ENCODE data around the gene SNED1. TPM values are rescaled to one million over a fixed set of nuclear protein-coding genes. Genes with fewer than 3 reads are reported as not detected.
A peak's percentile ranks its signal among the peaks of the same experiment; 100 is the strongest.

SNED1 gene
- polyA plus RNA-seq, 2 of the 4 experiments (the other 2 are of a cell fraction) = 0.15 to 0.21 TPM

- no peak overlapping the region for H3K27ac ChIP-seq
- DNase-seq (ENCODE audit: low read depth in 1 of 2, low spot score in 1 of 2) = no peak
- peaks cover 12% of the 10 kb centered on the region; the same call in 1 of the 3 replicates for H3K4me1 ChIP-seq
- no peak overlapping the region for H3K4me3 ChIP-seq
- no peak for FAIRE-seq
- TF ChIP-seq CTCF (IDR thresholded peaks at IDR 0.05) = no peak
- TF ChIP-seq NFE2L2 (conservative IDR thresholded peaks at IDR 0.05; ENCODE audit: low read length) = 0 out of 2 replicates have a peak, but pooled peaks have one; percentile 18
- TF ChIP-seq MAFK (IDR thresholded peaks at IDR 0.05; ENCODE audit: partially characterized antibody) = peak; percentile 21
- CTCF ChIA-PET = interaction anchor here (1.4 kb wide), 2 partner anchors 8 to 10 kb away, joined by 4 read pairs; no protein-coding TSS in a partner anchor
- no peak overlapping the region for H3K4me2 ChIP-seq
- no peaks in the 10 kb centered on the region for H3K9me3 ChIP-seq
- WGBS (ENCODE audit: missing lambda C conversion rate) = 17% methylated on average over 4 of the region's 4 CpGs
- ATAC-seq = no peak
- POLR2A ChIA-PET = no interaction called here
These were observed 17.1 kb upstream of the SNED1 start for GRCh38 chr2:240981280-240981679.

GRCh38 chr2:240981871-240982800 is 16.3 kb upstream of the SNED1 start:
- H3K4me3 ChIP-seq = no peak overlapping the region
- 76% methylated on average over 25 of the region's 25 CpGs for WGBS (ENCODE audit: missing lambda C conversion rate)
- DNase-seq (ENCODE audit: low read depth in 1 of 2, low spot score in 1 of 2) = no peak
- no peak overlapping the region for H3K27ac ChIP-seq
- H3K9me3 ChIP-seq = no peaks in the 10 kb centered on the region
- TF ChIP-seq JUN (IDR thresholded peaks at IDR 0.05) (no peak), BCL3 (IDR thresholded peaks at IDR 0.05) (no peak), CTCF (IDR thresholded peaks at IDR 0.05) (no peak), HOXB13 (CRISPR knock-in tag; IDR thresholded peaks at IDR 0.05; ENCODE audit: low read depth) (no peak), POLR2A (IDR thresholded peaks at IDR 0.05; ENCODE audit: low read length) (no peak), ZFP36 (IDR thresholded peaks at IDR 0.05; ENCODE audit: borderline replicate concordance, partially characterized antibody) (no peak), MAZ (IDR thresholded peaks at IDR 0.05; ENCODE audit: borderline replicate concordance, low read depth, low read length) (no peak), RFX5 (IDR thresholded peaks at IDR 0.05) (no peak), MAFK (IDR thresholded peaks at IDR 0.05; ENCODE audit: partially characterized antibody) (no peak), HOXA7 (CRISPR knock-in tag; IDR thresholded peaks at IDR 0.05) (no peak), KDM1A (IDR thresholded peaks at IDR 0.05; ENCODE audit: low read depth) (no peak), FOXS1 (CRISPR knock-in tag; IDR thresholded peaks at IDR 0.05) (no peak), POLR2AphosphoS2 (conservative IDR thresholded peaks at IDR 0.05; ENCODE audit: low read length) (no peak), SMC3 (IDR thresholded peaks at IDR 0.05) (no peak), HEYL (CRISPR knock-in tag; IDR thresholded peaks at IDR 0.05) (no peak), USF2 (IDR thresholded peaks at IDR 0.05) (no peak), CHD2 (IDR thresholded peaks at IDR 0.05; ENCODE audit: low read length, partially characterized antibody) (no peak), HES2 (IDR thresholded peaks at IDR 0.05) (no peak), MAX (IDR thresholded peaks at IDR 0.05) (no peak), NFE2L2 (conservative IDR thresholded peaks at IDR 0.05; ENCODE audit: low read length) (no peak)
- H3K4me2 ChIP-seq = no peak overlapping the region
- peaks cover 20% of the 10 kb centered on the region for H3K4me1 ChIP-seq
- ATAC-seq = no peak
- ChIA-PET POLR2A (no interaction called here), CTCF (interaction anchor here (0.6 to 2.3 kb wide), 9 partner anchors 7 to 76 kb away, joined by 3 to 17 read pairs (median 4); no protein-coding TSS in a partner anchor)
- FAIRE-seq = no peak
